Endometrial microvascular endothelial cells (primary cell): ENCODE data around the gene WIPF3. TPM values are rescaled to one million over a fixed set of nuclear protein-coding genes. Genes with fewer than 3 reads are reported as not detected.

Experiments used
- in situ Hi-C: cut with HindIII; loops from 2 replicates; pipeline ENCODE4 v1.10.0; 2017; ENCODE audit warnings: low sequenced_read_pairs, low pct_unique_long_range_greater_than_20kb; ENCODE audit errors: inconsistent ontology term
- total RNA-seq: library from RNA; depleted of rRNA; stranded (reverse); fragments of >200 nt; gene quantifications from one replicate; pipeline ENCODE4 v1.2.3, GENCODE V29; 2015; ENCODE audit errors: inconsistent ontology term

The WIPF3 gene, protein sequence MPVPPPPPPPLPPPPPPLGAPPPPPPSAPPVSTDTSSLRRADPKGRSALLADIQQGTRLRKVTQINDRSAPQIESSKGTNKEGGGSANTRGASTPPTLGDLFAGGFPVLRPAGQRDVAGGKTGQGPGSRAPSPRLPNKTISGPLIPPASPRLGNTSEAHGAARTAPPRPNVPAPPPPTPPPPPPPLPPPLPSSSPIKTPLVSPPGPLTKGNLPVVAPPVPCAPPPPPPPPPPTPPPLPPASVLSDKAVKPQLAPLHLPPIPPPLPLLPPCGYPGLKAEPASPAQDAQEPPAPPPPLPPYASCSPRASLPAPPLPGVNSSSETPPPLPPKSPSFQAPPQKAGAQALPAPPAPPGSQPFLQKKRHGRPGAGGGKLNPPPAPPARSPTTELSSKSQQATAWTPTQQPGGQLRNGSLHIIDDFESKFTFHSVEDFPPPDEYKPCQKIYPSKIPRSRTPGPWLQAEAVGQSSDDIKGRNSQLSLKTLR
- total RNA-seq, result not detected

DNA sequence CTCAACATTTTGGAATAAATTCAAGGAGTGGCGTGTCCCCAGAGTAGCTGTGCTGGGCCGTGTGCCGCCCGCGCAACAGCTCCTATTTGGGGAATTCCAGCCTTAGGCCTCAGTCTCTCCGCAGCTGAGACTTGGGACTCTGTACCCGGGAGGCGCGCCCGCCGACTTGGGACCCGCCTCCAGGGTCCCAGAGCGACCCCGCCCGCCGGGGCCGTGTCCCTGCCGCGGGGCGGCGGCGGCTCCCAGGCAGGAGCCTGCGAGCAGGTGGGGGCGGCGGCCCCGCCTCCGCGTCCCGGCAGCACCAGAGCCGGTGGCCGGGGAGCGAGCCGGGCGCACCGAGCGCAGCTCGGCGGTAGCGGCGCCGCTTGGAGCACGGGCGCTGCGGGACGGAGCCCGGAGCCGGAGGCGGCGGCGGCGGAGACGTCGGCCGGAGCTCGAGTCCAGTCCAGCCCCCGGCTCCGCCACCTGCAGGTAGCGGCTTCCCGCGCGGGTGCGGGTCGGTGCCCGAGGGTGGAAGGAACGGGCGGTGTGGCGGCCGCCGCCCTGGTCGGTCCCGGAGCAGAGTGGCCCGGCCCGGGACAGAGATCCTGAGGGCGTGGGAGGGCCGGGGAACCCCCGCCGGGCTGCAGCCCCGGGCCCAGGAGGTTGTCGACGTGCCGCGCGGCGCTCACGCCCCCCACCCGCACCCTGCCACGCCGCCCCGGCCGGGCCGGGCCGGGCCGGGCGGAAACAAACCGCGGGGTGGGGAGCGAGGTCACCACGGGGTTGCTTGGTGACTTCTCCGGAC, at the start of gene WIPF3:
WIPF3 (plus strand) TSS at position 301 of the 787 bp plus-strand sequence. CDS start 28,217 bp downstream, outside the sequence.
- in situ Hi-C loops, result no loop called here

DNA sequence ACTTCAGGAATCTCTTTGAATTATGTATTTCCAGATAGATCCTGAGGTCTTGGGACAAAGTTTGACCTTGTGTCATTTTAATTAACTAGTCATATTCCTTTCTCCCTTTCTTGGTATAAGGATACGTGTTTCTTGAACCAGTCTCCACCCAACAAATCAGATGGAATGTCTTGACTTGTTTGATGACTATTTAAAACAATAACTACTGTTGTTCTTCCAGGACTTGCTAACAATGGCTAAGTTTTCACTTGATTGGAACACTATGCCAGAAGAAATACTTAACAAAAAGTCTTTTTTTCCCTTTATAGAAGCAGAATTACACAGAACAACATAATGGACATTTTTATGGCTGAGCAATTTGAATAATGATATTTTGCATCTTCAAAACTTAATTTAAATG, 43.0 kb upstream of the WIPF3 start:
- in situ Hi-C loops, result no loop called here

DNA sequence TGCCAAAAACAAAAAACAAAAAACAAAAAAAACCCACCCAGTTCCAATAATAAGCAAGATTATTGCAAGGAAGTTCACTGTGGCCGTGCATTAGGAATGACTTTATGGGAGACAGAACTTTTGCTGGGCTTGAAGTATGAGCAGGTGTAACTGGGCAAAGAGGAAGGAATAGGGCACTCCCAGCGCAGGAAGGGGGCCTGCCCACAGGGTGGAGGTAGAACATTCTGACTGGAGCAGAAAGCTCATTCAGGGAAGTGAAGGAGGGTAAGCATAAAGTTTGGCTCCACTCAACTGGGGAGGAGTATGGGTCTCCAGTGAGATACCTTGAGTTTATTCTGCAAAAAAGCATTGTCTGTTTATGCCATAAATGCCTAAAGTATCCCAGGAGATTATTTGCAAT, 42.1 kb upstream of the WIPF3 start:
- in situ Hi-C loops, result no loop called here

DNA sequence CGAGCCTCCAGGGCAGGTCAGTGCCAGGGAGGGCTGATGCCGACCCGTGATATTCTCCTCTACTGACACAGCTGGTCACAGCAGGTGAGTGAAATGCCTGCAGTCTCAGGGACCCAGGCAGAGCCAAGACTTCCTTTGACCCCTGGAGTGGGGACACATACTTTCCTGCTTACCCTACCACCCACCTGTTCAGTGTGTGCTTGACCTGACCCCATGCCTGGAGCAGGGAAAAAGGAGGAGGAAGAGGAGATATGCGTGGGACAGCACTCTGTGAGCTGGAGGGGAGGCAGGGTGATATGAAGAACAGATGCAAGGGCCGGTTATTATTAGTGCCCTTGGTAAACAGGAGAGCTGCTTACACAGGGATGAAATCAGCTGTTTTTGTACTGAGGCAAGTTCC, 40.8 kb upstream of the WIPF3 start:
- in situ Hi-C loops, result no loop called here

DNA sequence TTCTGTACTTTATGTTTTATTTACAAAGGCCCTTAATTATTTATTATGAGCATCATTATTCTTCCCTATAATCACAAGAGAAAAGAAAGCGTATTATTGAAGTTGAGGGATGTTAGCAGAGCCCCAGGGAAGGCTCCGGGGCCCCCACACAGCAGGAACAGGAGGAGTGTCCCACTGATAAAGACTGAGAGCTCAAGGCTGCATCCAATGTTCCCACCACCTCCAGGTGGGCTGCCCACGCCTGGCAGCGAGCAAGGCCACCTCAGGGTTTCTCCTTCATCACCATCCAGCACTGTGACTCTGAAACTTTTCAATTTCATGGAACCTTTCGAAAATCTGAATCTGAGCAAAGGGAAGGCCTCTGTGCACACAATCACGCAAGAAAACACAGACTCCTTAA, 35.9 kb upstream of the WIPF3 start:
- in situ Hi-C loops, result no loop called here

DNA sequence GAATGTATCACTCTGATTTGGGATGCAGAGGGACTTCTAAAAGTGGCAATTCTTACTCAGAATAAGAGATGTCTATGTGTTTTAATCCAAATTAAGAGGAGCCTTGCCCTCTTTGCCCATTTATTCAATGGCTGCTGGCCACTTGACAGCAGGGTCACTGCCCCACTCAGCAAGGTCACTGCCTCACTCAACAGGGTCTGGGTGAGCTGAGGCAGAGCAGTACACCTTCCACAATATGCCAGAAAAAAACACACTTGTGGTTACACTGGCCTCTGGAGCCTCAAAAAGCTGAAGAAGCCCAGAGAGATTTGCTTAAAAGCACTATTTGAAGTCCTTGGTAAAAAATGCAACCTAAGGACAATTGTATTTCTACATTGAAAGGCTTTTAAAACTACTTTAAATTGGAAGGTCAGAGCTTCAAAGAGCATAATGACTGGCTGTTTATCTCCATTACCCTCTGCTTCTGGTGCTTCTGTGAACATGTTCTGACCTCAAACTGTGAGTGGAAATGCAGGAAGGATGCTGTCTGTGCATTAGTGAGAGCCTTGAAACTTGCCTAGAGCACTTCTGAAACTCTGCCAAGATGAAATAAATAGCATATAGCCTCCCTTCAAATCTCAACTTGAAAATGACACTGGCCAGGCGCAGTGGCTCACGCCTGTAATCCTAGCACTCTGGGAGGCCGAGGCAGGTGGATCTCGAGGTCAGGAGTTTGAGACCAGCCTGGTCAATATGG, 35.1 kb upstream of the WIPF3 start:
- in situ Hi-C loops, result no loop called here

DNA sequence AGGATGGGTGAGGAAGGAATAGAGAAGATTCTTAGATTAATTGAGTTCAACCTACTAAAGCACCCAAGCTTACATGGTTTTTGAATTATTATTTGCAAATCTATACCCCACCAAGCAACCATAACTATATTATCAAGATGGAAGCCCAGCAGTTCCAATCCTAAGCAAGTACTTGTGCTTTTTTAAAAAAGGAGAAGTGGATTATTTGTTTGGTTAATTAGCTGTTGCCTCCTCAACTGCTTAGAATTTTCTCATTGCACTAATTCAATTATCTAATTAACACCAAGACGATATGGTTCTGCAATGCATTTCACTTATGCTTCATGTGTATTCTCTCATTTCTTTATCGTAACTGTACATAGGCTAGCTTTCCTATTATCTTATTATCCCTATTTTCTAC, 27.3 kb upstream of the WIPF3 start:
- in situ Hi-C loops, result no loop called here

DNA sequence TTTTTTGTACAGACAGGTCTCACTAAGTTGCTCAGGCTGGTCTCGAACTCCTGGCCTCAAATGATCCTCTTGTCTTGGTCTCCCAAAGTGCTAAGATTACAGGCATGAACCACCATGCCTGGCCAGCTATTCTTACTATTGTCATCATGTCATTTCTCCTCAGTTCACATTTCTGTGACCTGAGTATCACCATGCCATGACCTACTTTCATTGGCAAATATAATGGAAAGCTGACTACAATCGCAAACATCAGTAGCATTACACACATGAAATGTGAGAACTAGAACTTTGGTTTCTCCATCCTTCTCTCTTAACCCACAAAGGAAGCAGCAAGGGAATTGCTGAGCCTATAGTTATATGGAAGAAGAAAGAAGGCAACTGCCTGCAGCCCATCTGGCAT, 26.0 kb upstream of the WIPF3 start:
- in situ Hi-C loops, result no loop called here

DNA sequence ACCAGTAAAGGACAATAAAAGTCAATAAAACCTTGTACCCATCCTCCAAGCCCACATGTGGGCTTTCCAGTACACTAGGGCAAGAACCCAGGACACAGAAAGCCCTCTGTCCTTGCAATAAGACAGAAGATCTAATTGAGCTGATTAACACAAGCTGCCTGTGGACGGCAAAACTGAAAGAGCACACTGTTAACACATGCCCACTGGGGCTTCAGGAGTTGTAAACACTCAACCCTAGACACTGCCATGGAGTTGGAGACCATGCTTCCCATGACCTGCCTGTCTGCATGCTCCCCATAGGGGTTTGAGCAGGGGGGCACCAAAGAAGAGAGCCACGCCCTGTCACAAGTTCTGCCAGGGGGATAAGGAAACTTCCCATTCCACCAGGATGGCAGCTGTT, 22.6 kb upstream of the WIPF3 start:
- in situ Hi-C loops, result no loop called here

DNA sequence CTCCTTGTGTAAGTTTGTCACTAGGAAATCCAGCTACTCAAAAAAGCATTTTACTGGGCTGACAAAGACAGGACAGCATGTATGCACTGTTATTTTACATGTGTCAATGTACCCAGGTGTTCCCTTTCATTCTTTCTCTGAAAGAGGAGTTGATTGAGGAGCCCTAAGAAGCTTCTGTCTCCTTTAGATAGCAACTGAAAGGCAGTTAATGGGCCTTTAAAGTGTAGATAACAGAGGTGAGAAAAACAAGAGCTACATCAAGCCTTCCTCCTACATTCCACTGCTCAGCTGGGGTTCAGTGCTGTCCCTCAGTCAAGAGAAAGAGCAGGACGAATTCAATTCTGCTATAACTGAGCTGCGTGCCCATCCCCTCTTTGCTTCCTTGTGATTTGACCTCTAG, 12.8 kb upstream of the WIPF3 start:
- in situ Hi-C loops, result no loop called here

DNA sequence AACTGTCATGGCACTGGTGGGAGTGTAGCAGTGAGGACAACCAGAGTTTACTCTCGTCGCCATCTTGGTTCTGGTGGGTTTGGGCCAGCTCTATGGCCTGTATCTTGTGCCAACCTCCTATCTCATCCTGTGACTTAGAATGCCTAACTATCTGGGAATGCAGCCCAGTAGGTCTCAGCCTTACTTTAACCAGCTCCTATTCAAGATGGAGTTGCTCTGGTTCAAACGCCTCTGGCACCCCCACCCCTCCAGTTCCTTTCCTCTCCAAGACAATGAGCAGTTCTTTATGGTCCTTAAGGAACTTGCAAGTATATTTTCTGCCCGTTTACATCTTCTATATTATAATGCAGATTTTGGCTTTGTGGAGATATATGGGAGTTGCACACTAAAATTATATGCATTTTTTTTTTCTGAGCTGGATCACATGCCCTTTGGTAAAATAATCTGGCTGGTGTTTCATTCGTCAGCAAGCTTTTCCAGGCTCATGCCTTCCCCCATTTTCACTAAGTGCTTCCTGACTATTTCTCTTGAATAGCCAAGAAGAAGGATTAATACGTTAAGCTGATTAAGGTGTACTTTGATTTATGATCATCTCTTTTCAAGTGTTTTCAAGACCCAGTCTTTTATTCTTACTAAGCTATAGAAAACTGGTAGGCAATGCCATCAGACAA, 11.2 kb upstream of the WIPF3 start:
- in situ Hi-C loops, result no loop called here

DNA sequence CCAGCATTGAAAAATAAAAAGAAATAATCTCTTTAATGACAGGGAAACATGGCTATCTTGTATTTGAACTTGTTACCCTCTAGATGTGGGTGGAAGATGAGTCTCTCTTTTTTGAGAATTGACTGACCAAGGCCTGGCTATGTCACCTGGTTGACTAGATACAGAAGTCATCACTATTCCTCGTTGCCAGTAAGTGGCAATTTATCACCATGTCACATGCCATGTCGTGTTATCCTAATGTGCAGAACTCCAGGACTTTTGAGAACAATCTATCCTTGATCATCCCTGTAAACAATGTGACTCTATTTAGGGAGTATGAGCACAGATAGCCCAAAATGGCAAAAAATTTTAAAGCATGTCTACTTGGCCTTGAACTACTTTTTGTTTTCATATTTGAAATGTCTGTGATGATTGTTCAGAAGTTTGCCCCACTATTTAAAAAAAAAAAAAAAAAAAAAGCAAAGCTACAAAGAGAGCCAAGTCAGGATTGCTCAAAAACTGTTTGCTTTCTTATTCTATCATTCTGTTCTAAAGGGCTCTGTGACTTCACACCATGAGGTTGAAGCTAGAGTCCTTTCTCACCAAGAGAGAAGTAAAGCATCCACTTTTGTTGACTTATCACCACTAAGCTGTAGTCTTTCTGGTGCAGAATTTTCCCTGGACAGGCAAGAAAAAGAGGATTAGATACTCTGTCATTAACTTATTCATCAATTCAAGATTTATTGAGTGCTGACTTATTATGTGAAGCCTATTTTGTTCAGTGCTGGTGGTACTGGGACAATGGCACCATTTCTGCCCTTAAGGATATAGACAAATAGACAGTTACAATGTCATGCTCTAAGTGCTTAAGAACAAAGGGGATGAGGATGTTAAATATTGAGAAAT, 10.4 kb upstream of the WIPF3 start:
- in situ Hi-C loops, result no loop called here

DNA sequence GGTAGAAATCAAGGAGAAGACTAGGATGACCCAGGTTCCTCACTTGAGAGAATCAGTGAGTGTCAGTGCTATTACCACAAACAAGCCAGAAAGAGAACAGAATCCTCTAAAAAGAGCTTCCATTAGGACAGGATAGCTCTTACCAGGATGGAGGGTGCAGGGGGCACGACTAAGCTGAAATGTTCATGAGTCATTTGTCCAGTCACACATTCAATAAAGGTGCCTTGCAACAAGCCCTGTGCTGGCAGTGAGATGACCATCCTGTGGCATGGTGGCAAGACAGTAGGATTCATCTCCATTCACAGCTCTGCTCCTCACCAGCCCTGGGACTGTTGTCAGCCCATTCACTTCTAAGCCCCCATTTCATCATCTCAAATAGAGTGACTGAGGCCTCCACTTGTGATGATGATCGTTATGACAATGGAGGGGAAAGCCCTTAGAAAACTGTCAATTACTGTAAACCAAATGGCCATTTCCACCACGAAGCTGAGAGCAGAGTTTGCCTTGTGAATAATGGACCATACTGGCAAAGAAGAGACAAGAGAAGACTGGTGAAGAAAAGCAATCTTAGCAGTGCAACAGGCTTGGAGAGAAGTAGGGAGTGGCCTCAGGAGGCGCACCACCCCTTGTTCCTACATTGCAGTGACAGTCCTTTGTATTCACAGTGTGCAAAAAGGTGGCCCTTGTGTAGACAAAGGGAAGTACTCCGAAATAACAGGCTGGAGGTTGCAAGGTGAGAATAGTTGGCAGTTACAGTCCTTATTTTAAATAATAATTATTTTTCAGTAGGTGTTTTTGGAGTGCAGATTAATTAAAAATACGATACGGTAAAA, 9.0 kb upstream of the WIPF3 start:
- in situ Hi-C loops, result no loop called here

DNA sequence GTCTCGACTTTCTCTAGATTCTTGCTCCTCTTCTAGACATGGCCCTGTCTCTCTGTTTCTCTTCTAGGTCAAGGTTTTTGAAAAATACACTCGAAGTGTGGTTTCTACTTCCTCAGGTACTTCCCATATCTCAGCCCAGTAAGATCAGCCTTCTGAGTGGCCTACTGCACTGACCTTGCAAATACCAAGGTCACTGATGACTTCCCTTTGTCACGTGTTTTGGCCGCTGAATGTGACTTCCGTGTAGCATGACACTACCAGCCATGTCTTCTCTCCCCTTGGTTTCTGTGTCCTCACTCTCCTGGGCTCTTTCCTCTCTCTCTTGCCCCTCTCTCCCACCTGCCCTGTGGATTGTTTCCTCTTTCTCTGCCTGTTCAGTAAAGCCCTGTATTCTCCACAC, 7.9 kb upstream of the WIPF3 start:
- in situ Hi-C loops, result no loop called here

DNA sequence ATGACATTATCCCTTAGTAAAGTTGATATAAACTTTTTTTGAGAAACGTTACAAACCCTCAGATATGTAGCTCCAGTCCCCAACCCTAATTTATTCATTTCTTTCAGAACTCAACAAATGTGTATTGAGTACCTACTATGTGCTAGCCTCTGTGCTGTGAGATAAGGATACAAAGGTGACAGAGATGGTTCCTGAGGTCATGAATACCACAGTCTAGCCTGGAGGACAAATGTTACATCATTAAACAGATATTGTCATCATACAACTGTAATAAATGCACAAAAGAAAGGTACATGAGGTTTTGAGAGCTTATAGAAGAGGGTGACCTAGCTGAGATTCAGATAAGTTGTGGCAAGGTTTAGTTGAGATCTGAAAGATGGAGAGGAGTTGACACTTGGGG, 4.4 kb upstream of the WIPF3 start:
- in situ Hi-C loops, result no loop called here

DNA sequence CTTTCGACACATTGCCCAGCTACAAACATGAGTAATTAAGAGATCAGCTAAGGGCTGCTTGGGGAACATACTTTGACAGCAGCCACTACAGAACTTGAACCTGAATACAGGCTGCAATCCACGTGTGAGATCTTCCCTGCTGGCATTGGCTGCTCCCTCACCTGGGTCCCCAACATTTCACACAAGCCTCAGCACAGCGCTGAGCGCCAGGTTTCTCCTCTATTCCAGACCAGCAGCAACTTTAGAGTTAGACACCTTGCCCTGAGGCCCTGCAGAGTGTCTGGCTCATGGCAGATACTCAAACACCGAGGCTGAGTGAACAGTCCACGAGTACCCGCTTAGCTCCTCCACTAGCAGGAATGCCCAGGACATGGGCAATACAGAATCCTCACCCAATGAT, 1.3 kb upstream of the WIPF3 start:
- in situ Hi-C loops, result no loop called here

DNA sequence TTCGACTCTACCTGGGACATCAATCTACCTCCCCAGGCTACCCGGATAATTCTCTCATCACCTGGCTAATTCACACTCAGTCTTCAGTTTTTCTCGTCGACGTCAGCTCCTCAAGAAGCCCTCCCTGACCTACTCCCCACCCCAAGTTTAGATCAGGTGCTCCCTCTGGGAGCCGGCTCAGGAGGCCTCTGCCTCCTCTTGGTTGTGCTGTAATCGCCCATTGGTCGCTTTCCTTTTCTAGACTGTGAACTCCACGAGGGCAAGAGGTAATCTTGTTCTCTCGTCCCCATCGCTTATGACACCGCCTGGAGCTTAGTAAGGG, 461 bp upstream of the WIPF3 start:
- in situ Hi-C loops, result no loop called here
